GM12891 (cell line): ENCODE data around the gene SP100.
"Not testable (repeated sequence)": the region's sequence is repeated elsewhere in the genome, so short reads cannot be mapped to it uniquely, and the experiment has no call there.

Source experiments
- DNase-seq: peaks from one replicate; pipeline ENCODE4 v3.0.0; 2011; ENCODE audit warnings: low spot score; ENCODE audit not compliant: insufficient read length
- FAIRE-seq: peaks from 2 replicates; lab custom pipeline; 2011; peaks lifted over from hg19 to GRCh38; lab: Jason Lieb, UNC
- PAX5 ChIP-seq: IDR thresholded peaks from 2 replicates; pipeline ENCODE4 v1.6.1; 2011; ENCODE audit warnings: low read length, moderate library complexity, mild to moderate bottlenecking; ENCODE audit not compliant: insufficient read depth, severe bottlenecking
- POLR2A ChIP-seq: IDR thresholded peaks from 2 replicates; pipeline ENCODE4 v1.6.1; 2011; ENCODE audit warnings: low read depth, low read length, control low read depth
- POLR2AphosphoS5 ChIP-seq: IDR thresholded peaks from 2 replicates; pipeline ENCODE4 v1.6.1; 2011; ENCODE audit warnings: low read depth, low read length, control low read depth
- POU2F2 ChIP-seq: IDR thresholded peaks from 2 replicates; pipeline ENCODE4 v1.6.1; 2011; ENCODE audit warnings: low read depth, mild to moderate bottlenecking, control low read depth, low read length, moderate library complexity
- SPI1 ChIP-seq: IDR thresholded peaks from 2 replicates; pipeline ENCODE4 v1.6.1; 2011; ENCODE audit warnings: low read depth, low read length, control low read depth
- TAF1 ChIP-seq: IDR thresholded peaks from 2 replicates; pipeline ENCODE4 v1.6.1; 2011; ENCODE audit warnings: low read depth, low read length, control low read depth

SP100 gene

GRCh38 chr2:230405824-230406223 lies 10.2 kb upstream of the SP100 start:
- TF ChIP-seq SPI1, result no peak
- no peak for TF ChIP-seq POLR2A
- TF ChIP-seq POU2F2, result no peak
- no peak for TF ChIP-seq PAX5
- no peak for TF ChIP-seq POLR2AphosphoS5
- TF ChIP-seq TAF1, result no peak
- no peak for FAIRE-seq
- DNase-seq, result no peak

- FAIRE-seq, result no peak
- DNase-seq, result no peak
- TF ChIP-seq PAX5 (no peak), SPI1 (no peak), POLR2AphosphoS5 (no peak), POLR2A (no peak), POU2F2 (no peak)
Observed at GRCh38 chr2:230408244-230408842, 7.7 kb upstream of the SP100 start.

- not testable (repeated sequence) for DNase-seq, FAIRE-seq
Observed at GRCh38 chr2:230409316-230409715, 6.7 kb upstream of the SP100 start.

GRCh38 chr2:230410263-230410662 lies 5.7 kb upstream of the SP100 start:
- DNase-seq (no peak), FAIRE-seq (no peak)
- TF ChIP-seq POLR2A (no peak), PAX5 (no peak), TAF1 (no peak), POLR2AphosphoS5 (no peak), SPI1 (no peak), POU2F2 (no peak)

- TF ChIP-seq TAF1, result no peak
- TF ChIP-seq POLR2A, result no peak
- TF ChIP-seq PAX5, result no peak
- TF ChIP-seq SPI1, result no peak
- no peak for TF ChIP-seq POLR2AphosphoS5
- no peak for TF ChIP-seq POU2F2
- FAIRE-seq (no peak), DNase-seq (no peak)
Observed at GRCh38 chr2:230410861-230411569, 5.0 kb upstream of the SP100 start.

- DNase-seq (peak; percentile 63), FAIRE-seq (peak; percentile 68)
- TF ChIP-seq POLR2A (peak; percentile 37; the same call in 1 of the 2 replicates), PAX5 (no peak)
Observed at GRCh38 chr2:230411570-230412370, 4.2 kb upstream of the SP100 start.

GRCh38 chr2:230412371-230412711 lies 3.7 kb upstream of the SP100 start:
- no peak for FAIRE-seq
- no peak for TF ChIP-seq PAX5
- TF ChIP-seq POLR2A, result no peak
- no peak for TF ChIP-seq TAF1
- no peak for TF ChIP-seq POLR2AphosphoS5
- TF ChIP-seq SPI1, result no peak
- no peak for TF ChIP-seq POU2F2
- no peak for DNase-seq

DNA sequence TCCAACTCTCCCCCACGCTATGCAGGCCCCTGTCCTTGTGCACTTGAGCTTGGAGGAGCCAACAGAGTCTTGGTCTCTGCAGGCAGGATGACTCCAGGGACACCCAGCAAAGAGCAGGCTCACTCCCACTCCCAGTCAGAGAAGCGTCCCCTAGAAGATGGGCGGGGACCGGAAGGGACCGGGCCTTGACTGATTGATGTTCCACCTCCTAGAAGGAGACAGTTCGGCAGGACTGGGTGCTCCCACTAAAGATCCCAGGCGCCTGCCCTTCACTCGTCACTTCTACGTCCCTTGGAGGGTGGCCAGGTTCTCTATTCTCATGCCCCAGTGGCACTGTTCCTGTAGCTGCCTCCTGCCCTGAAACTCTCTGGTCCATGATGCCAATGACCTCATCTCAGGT lies 3.2 kb upstream of the SP100 start:
- no peak for FAIRE-seq
- TF ChIP-seq POLR2AphosphoS5 (no peak), SPI1 (no peak), POU2F2 (no peak), PAX5 (no peak), POLR2A (no peak), TAF1 (no peak)
- no peak for DNase-seq

DNA sequence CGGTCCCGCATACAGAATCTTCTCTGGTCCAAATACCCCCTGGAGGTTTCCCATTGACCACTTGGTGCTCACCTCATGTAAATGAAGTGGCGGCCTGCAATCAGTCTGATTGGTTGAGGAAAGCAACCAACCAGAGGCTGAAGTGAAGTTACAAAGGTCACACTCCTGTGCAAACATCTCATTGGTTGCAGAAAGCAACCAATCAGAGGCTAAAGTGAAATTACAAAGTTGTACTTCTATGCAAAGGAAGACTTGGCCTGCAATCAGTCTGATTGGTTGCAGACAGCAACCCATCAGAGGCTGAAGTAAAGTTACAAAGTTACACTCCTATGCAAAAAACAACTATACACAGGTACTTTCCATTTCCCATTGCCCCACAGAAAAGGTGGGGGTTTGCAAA lies 2.5 kb upstream of the SP100 start:
- no peak for FAIRE-seq
- TF ChIP-seq PAX5 (no peak), POLR2A (no peak), TAF1 (no peak), POLR2AphosphoS5 (no peak), POU2F2 (no peak), SPI1 (no peak)

GRCh38 chr2:230414302-230414701 lies 1.7 kb upstream of the SP100 start:
- FAIRE-seq (no peak), DNase-seq (no peak)
- TF ChIP-seq TAF1 (no peak), PAX5 (no peak), POU2F2 (no peak), POLR2A (no peak), POLR2AphosphoS5 (no peak), SPI1 (no peak)

More for the DNA sequence above, 2.5 kb upstream of the SP100 start:
- DNase-seq, result no peak
